PC-3 (cell line): ENCODE measurements around the gene RPL29. TPM values are rescaled to one million over a fixed set of nuclear protein-coding genes. Genes with fewer than 3 reads are reported as not detected.
"Not testable (repeated sequence)": the region's sequence is repeated elsewhere in the genome, so short reads cannot be mapped to it uniquely, and the experiment has no call there.

Experiments used
- ATAC-seq: fragments of 200-7000 bp; cut with Tn5 transposase; 2 replicates; pipeline ENCODE4 v1.9.1; 2020; ENCODE audit warnings: mild to moderate bottlenecking, moderate library complexity
- BruUV-seq: library from RNA; stranded (reverse); fragments of 400-500 nt; replicated peaks from 2 replicates; lab custom pipeline; 2021; lab: Mats Ljungman, UMichigan
- CTCF ChIA-PET: fragments of 300-600 bp; sonication (Branson Sonifier 250); formaldehyde crosslinking; loops from one replicate; lab custom pipeline; 2022; ENCODE audit warnings: antibody characterized with exemption; lab: Charles Lee
- POLR2A ChIA-PET: fragments of 300-600 bp; sonication (Branson Sonifier 250); formaldehyde crosslinking; loops from one replicate; lab custom pipeline; 2022; ENCODE audit warnings: antibody characterized with exemption; ENCODE audit not compliant: unreplicated experiment; lab: Charles Lee
- DNase-seq: peaks from one replicate; pipeline ENCODE4 v3.0.0-alpha.2; 2015
- H2AFZ ChIP-seq: fragments of 300-600 bp; sonication (generic); 2 replicates; pipeline ENCODE4 v1.6.0; 2016; ENCODE audit warnings: antibody characterized with exemption, low read length
- H3F3A ChIP-seq: fragments of 300-600 bp; sonication (generic); one replicate; pipeline ENCODE4 v1.6.0; 2017; ENCODE audit warnings: antibody characterized with exemption, low read length, control low read depth, mild to moderate bottlenecking; ENCODE audit not compliant: unreplicated experiment
- H3K27ac ChIP-seq: fragments of 300-600 bp; sonication (generic); 2 replicates; pipeline ENCODE4 v1.5.1; 2016; ENCODE audit warnings: mild to moderate bottlenecking, low read length
- H3K27me3 ChIP-seq: fragments of 300-600 bp; sonication (generic); 2 replicates; pipeline ENCODE4 v1.6.1; 2016; ENCODE audit warnings: low read length, mixed read lengths
- H3K36me3 ChIP-seq: fragments of 300-600 bp; sonication (generic); 2 replicates; pipeline ENCODE4 v1.6.1; 2016; ENCODE audit warnings: low read depth, mixed run types, low read length, mixed read lengths
- H3K4me1 ChIP-seq: fragments of 300-600 bp; sonication (generic); 2 replicates; pipeline ENCODE4 v1.5.1; 2016; ENCODE audit warnings: low read length; ENCODE audit not compliant: insufficient read depth
- H3K4me2 ChIP-seq: fragments of 300-600 bp; sonication (generic); 2 replicates; pipeline ENCODE4 v1.6.0; 2016; ENCODE audit warnings: low read length
- H3K4me3 ChIP-seq: fragments of 300-600 bp; sonication (generic); 2 replicates; pipeline ENCODE4 v1.5.1; 2016; ENCODE audit warnings: mild to moderate bottlenecking, low read length, mixed read lengths
- H3K79me2 ChIP-seq: fragments of 300-600 bp; sonication (generic); 2 replicates; pipeline ENCODE4 v1.6.1; 2017; ENCODE audit warnings: low read length, mixed read lengths
- H3K9ac ChIP-seq: fragments of 300-600 bp; sonication (generic); 2 replicates; pipeline ENCODE4 v1.6.0; 2016; ENCODE audit warnings: mild to moderate bottlenecking, low read length
- H3K9me2 ChIP-seq: fragments of 300-600 bp; sonication (generic); replicated peaks from 2 replicates; pipeline ENCODE4 v1.6.1; 2016; ENCODE audit warnings: mixed run types, low read length, mixed read lengths
- H3K9me3 ChIP-seq: fragments of 300-600 bp; sonication (generic); 2 replicates; pipeline ENCODE4 v1.6.1; 2016; ENCODE audit warnings: low read length, mixed read lengths
- H4K20me1 ChIP-seq: fragments of 300-600 bp; sonication (generic); 2 replicates; pipeline ENCODE4 v1.6.1; 2016; ENCODE audit warnings: low read length, mixed read lengths
- CTCF ChIP-seq: fragments of 300-600 bp; sonication (generic); conservative IDR thresholded peaks from 2 replicates; pipeline ENCODE4 v1.5.1; 2017; ENCODE audit warnings: antibody characterized with exemption, low read depth, mild to moderate bottlenecking, low read length
- EZH2 ChIP-seq: fragments of 300-600 bp; sonication (generic); IDR thresholded peaks from one replicate; pipeline ENCODE4 v1.6.1; 2017; ENCODE audit warnings: antibody characterized with exemption, mild to moderate bottlenecking, low read length; ENCODE audit not compliant: unreplicated experiment
- EZH2phosphoT487 ChIP-seq: fragments of 300-600 bp; sonication (generic); IDR thresholded peaks from 2 replicates; pipeline ENCODE4 v1.6.1; 2018; ENCODE audit warnings: mild to moderate bottlenecking, antibody characterized with exemption, low read length, borderline replicate concordance
- intact Hi-C: fragments of 100-400 bp; cut with micrococcal nuclease; formaldehyde crosslinking; loops from 2 replicates; pipeline ENCODE4 v1.9.0; 2023
- total RNA-seq: library from RNA; depleted of rRNA; stranded (reverse); fragments of >200 nt; gene quantifications from 2 replicates; pipeline ENCODE4 v1.2.3, GENCODE V29; 2014

RPL29 gene
- total RNA-seq, 1 experiment from 2014 or later: 1,807 TPM

- no peaks in the 10 kb centered on the region for H3K9me2 ChIP-seq
- CTCF ChIA-PET: no interaction called here
- no peak overlapping the region for H2AFZ ChIP-seq
- no peak for TF ChIP-seq EZH2
- TF ChIP-seq CTCF: no peak
- no peak for TF ChIP-seq EZH2phosphoT487
- POLR2A ChIA-PET: no interaction called here
- peaks cover 32% of the 10 kb centered on the region for H3K79me2 ChIP-seq
- H4K20me1 ChIP-seq: 0 out of 2 replicates have a peak, but pooled peaks cover 4% of the 10 kb centered on the region
- no peaks in the 10 kb centered on the region for H3K9me3 ChIP-seq
- peaks cover 22% of the 10 kb centered on the region for H3K4me1 ChIP-seq
- ATAC-seq: no peak
- H3K4me3 ChIP-seq: peak overlapping the region; percentile 93
- H3K36me3 ChIP-seq: peaks cover 29% of the 10 kb centered on the region
- no peaks in the 10 kb centered on the region for H3K27me3 ChIP-seq
- peaks cover 18% of the 10 kb centered on the region for H3F3A ChIP-seq
- H3K27ac ChIP-seq: peak overlapping the region; percentile 58; the same call in 1 of the 2 replicates
- peak overlapping the region; percentile 99 for H3K9ac ChIP-seq
- no TSS peak for BruUV-seq
- no peak for DNase-seq
- intact Hi-C loops: no loop called here
- peak overlapping the region; percentile 93 for H3K4me2 ChIP-seq
Measured at GRCh38 chr3:51994530-51994929, 1.2 kb downstream of the RPL29 start.

- ATAC-seq, H3K9me3 ChIP-seq, DNase-seq, H2AFZ ChIP-seq, CTCF ChIA-PET, H3K9ac ChIP-seq, H3K4me3 ChIP-seq, H3K27ac ChIP-seq, H3K27me3 ChIP-seq, POLR2A ChIA-PET, H4K20me1 ChIP-seq, BruUV-seq, H3K9me2 ChIP-seq, intact Hi-C loops: not testable (repeated sequence)
- Histone ChIP-seq H3K79me2 (peaks cover 32% of the 10 kb centered on the region), H3K36me3 (peaks cover 29% of the 10 kb centered on the region), H3F3A (peaks cover 18% of the 10 kb centered on the region), H3K4me2 (peak overlapping the region; percentile 93; the same call in 1 of the 2 replicates), H3K4me1 (peaks cover 22% of the 10 kb centered on the region)
Measured at GRCh38 chr3:51993657-51994056, 2.0 kb downstream of the RPL29 start.

- CTCF ChIA-PET: interaction anchor here (1.1 kb wide), 1 partner anchor 51 kb away, joined by 4 read pairs; the partner anchor contains the start of gene RRP9
- H3K9ac ChIP-seq: no peak overlapping the region
- H3K4me1 ChIP-seq: peaks cover 12% of the 10 kb centered on the region
- intact Hi-C loops: no loop called here
- TF ChIP-seq EZH2phosphoT487 (no peak), CTCF (no peak), EZH2 (no peak)
- H3K9me3 ChIP-seq: no peaks in the 10 kb centered on the region
- peaks cover 32% of the 10 kb centered on the region for H3K79me2 ChIP-seq
- no peak overlapping the region for H2AFZ ChIP-seq
- H3F3A ChIP-seq: peaks cover 18% of the 10 kb centered on the region
- peaks cover 29% of the 10 kb centered on the region for H3K36me3 ChIP-seq
- no peak overlapping the region for H3K4me3 ChIP-seq
- no TSS peak for BruUV-seq
- H3K27ac ChIP-seq: no peak overlapping the region
- no peak overlapping the region for H3K4me2 ChIP-seq
- no peak for ATAC-seq
- H3K27me3 ChIP-seq: no peaks in the 10 kb centered on the region
- DNase-seq: no peak
- POLR2A ChIA-PET: interaction anchor here (0.6 to 0.7 kb wide), 2 partner anchors 8 to 162 kb away, joined by 3 to 9 read pairs; partner anchors contain the start of gene POC1A
- H4K20me1 ChIP-seq: 0 out of 2 replicates have a peak, but pooled peaks cover 4% of the 10 kb centered on the region
- no peaks in the 10 kb centered on the region for H3K9me2 ChIP-seq
Measured at GRCh38 chr3:51992017-51992682, 3.5 kb downstream of the RPL29 start.

GRCh38 chr3:51990501-51990971, 5.2 kb downstream of the RPL29 start:
- H3K27ac ChIP-seq, H3K9me2 ChIP-seq, ATAC-seq, H3K9me3 ChIP-seq, H2AFZ ChIP-seq, H3K4me3 ChIP-seq, H3K27me3 ChIP-seq, DNase-seq, H3K9ac ChIP-seq, H3K4me2 ChIP-seq, POLR2A ChIA-PET, H4K20me1 ChIP-seq, intact Hi-C loops, BruUV-seq: not testable (repeated sequence)
- peaks cover 29% of the 10 kb centered on the region for H3K36me3 ChIP-seq
- H3K79me2 ChIP-seq: peaks cover 30% of the 10 kb centered on the region
- CTCF ChIA-PET: interaction anchor here (1.1 kb wide), 1 partner anchor 49 kb away, joined by 4 read pairs; the partner anchor contains the start of gene RRP9
- H3K4me1 ChIP-seq: peaks cover 12% of the 10 kb centered on the region
- peaks cover 18% of the 10 kb centered on the region for H3F3A ChIP-seq
